ENCODE measurements around the gene SLC12A2. TPM values are rescaled to one million over a fixed set of nuclear protein-coding genes. Genes with fewer than 3 reads are reported as not detected.

The SLC12A2 gene
- polyA plus RNA-seq, 1 of the 3 experiments (the other 2 are of a cell fraction) = 5.6 TPM

GRCh38 chr5:128040927-128041326, 42.6 kb upstream of the SLC12A2 start:
- ChIA-PET CTCF (no interaction called here), POLR2A (no interaction called here)

More at GRCh38 chr5:128040927-128041326, 42.6 kb upstream of the SLC12A2 start:
- H3K9me2 ChIP-seq = no peaks in the 10 kb centered on the region
- no peaks in the 10 kb centered on the region for H3K27me3 ChIP-seq (ENCODE audit: insufficient read depth)
- no peak for TF ChIP-seq TCF12 (IDR thresholded peaks at IDR 0.05)
- TF ChIP-seq GATA2 (CRISPR knock-in tag; IDR thresholded peaks at IDR 0.05) = no peak
- no peak for TF ChIP-seq PBX3 (IDR thresholded peaks at IDR 0.05)
- no peak for TF ChIP-seq SMC3 (IDR thresholded peaks at IDR 0.05; ENCODE audit: low read depth, low read length)
- no peak for TF ChIP-seq RXRA (IDR thresholded peaks at IDR 0.05; ENCODE audit: borderline replicate concordance, low read depth)
- TF ChIP-seq, protein P1, sequence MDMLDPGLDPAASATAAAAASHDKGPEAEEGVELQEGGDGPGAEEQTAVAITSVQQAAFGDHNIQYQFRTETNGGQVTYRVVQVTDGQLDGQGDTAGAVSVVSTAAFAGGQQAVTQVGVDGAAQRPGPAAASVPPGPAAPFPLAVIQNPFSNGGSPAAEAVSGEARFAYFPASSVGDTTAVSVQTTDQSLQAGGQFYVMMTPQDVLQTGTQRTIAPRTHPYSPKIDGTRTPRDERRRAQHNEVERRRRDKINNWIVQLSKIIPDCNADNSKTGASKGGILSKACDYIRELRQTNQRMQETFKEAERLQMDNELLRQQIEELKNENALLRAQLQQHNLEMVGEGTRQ (IDR thresholded peaks at IDR 0.05; ENCODE audit: borderline replicate concordance, low read depth, low read length) = no peak
- TF ChIP-seq RFX5 (IDR thresholded peaks at IDR 0.05; ENCODE audit: low read length) = no peak
- TF ChIP-seq, protein P2, sequence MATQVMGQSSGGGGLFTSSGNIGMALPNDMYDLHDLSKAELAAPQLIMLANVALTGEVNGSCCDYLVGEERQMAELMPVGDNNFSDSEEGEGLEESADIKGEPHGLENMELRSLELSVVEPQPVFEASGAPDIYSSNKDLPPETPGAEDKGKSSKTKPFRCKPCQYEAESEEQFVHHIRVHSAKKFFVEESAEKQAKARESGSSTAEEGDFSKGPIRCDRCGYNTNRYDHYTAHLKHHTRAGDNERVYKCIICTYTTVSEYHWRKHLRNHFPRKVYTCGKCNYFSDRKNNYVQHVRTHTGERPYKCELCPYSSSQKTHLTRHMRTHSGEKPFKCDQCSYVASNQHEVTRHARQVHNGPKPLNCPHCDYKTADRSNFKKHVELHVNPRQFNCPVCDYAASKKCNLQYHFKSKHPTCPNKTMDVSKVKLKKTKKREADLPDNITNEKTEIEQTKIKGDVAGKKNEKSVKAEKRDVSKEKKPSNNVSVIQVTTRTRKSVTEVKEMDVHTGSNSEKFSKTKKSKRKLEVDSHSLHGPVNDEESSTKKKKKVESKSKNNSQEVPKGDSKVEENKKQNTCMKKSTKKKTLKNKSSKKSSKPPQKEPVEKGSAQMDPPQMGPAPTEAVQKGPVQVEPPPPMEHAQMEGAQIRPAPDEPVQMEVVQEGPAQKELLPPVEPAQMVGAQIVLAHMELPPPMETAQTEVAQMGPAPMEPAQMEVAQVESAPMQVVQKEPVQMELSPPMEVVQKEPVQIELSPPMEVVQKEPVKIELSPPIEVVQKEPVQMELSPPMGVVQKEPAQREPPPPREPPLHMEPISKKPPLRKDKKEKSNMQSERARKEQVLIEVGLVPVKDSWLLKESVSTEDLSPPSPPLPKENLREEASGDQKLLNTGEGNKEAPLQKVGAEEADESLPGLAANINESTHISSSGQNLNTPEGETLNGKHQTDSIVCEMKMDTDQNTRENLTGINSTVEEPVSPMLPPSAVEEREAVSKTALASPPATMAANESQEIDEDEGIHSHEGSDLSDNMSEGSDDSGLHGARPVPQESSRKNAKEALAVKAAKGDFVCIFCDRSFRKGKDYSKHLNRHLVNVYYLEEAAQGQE (IDR thresholded peaks at IDR 0.05; ENCODE audit: low read depth, low read length) = no peak
- TF ChIP-seq TEAD4 (IDR thresholded peaks at IDR 0.05; ENCODE audit: borderline replicate concordance, insufficient read depth) = no peak
- no peak for TF ChIP-seq FOXJ3 (CRISPR knock-in tag; IDR thresholded peaks at IDR 0.05)
- TF ChIP-seq CHD2 (IDR thresholded peaks at IDR 0.05; ENCODE audit: low read length, partially characterized antibody) = no peak
- TF ChIP-seq, protein P3, sequence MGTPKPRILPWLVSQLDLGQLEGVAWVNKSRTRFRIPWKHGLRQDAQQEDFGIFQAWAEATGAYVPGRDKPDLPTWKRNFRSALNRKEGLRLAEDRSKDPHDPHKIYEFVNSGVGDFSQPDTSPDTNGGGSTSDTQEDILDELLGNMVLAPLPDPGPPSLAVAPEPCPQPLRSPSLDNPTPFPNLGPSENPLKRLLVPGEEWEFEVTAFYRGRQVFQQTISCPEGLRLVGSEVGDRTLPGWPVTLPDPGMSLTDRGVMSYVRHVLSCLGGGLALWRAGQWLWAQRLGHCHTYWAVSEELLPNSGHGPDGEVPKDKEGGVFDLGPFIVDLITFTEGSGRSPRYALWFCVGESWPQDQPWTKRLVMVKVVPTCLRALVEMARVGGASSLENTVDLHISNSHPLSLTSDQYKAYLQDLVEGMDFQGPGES (IDR thresholded peaks at IDR 0.05; ENCODE audit: low read depth, low read length) = no peak
- TF ChIP-seq YY1 (IDR thresholded peaks at IDR 0.05; ENCODE audit: low read depth) = no peak
- TF ChIP-seq POLR2AphosphoS5 (IDR thresholded peaks at IDR 0.05; ENCODE audit: low read depth, low read length) = no peak
- TF ChIP-seq EP300 (IDR thresholded peaks at IDR 0.05; ENCODE audit: borderline replicate concordance in 1 of 2, low read depth in 1 of 2, low read length in 1 of 2) = no peak
- TF ChIP-seq RCOR1 (IDR thresholded peaks at IDR 0.05; ENCODE audit: low read length) = no peak
- no peak for TF ChIP-seq ELF1 (IDR thresholded peaks at IDR 0.05)
- TF ChIP-seq MXI1 (IDR thresholded peaks at IDR 0.05; ENCODE audit: low read depth, low read length) = no peak
- H4K20me1 ChIP-seq (ENCODE audit: insufficient read depth) = no peaks in the 10 kb centered on the region
- H3K4me1 ChIP-seq (ENCODE audit: control insufficient read depth in 1 of 2, insufficient read depth in 2 of 2, low read depth in 1 of 2, low read length in 1 of 2) = no peaks in the 10 kb centered on the region; a peak in 2 of 4 replicates
- peaks cover 3% of the 10 kb centered on the region; the same call in 1 of the 2 replicates for H3K79me2 ChIP-seq (ENCODE audit: insufficient read depth)
- no peak overlapping the region for H3K4me3 ChIP-seq (ENCODE audit: low read depth in 2 of 2, low read length in 1 of 2)
- H3K9me3 ChIP-seq = no peaks in the 10 kb centered on the region
- H3K4me2 ChIP-seq = no peak overlapping the region
- H3K27ac ChIP-seq (ENCODE audit: low read depth in 2 of 2, low read length in 1 of 2) = no peak overlapping the region
- H3F3A ChIP-seq (replicated peaks; ENCODE audit: insufficient read depth) = peaks cover 20% of the 10 kb centered on the region
- H2AFZ ChIP-seq (ENCODE audit: low read depth) = no peak overlapping the region
- H3K9ac ChIP-seq = no peak overlapping the region
- WGBS (ENCODE audit: low lambda C conversion rate) = 92% methylated on average over 1 of the region's 1 CpG
- DNase-seq = no peak
- H3K36me3 ChIP-seq (replicated peaks in 1 of 2; ENCODE audit: control insufficient read depth in 1 of 2, insufficient read depth in 2 of 2, low read length in 1 of 2) = peaks cover 0 to 2% of the 10 kb centered on the region in 2 experiments
